Measurements from ENCODE around the gene TEAD3.
"Not testable (repeated sequence)": the region's sequence is repeated elsewhere in the genome, so short reads cannot be mapped to it uniquely, and the experiment has no call there.

TEAD3 gene

GRCh38 chr6:35496841-35497570 lies at the start of gene TEAD3:
Gene TEAD3, minus strand, starts transcription at chr6:35497079.
- no peak for DNase-seq

- DNase-seq: no peak
These were observed 48.0 kb upstream of the TEAD3 start for GRCh38 chr6:35544769-35545361.

GRCh38 chr6:35543459-35544193 lies 46.7 kb upstream of the TEAD3 start:
- no peak for DNase-seq

- no peak for DNase-seq
These were observed 45.0 kb upstream of the TEAD3 start for GRCh38 chr6:35541836-35542235.

- DNase-seq: no peak
These were observed 42.3 kb upstream of the TEAD3 start for GRCh38 chr6:35539223-35539622.

- DNase-seq: not testable (repeated sequence)
These were observed 39.0 kb upstream of the TEAD3 start for GRCh38 chr6:35535847-35536246.

GRCh38 chr6:35534407-35535170 lies 37.7 kb upstream of the TEAD3 start:
- no peak for DNase-seq

- DNase-seq: no peak
These were observed 37.1 kb upstream of the TEAD3 start for GRCh38 chr6:35533981-35534380.

- no peak for DNase-seq
These were observed 35.2 kb upstream of the TEAD3 start for GRCh38 chr6:35532126-35532525.

- no peak for DNase-seq
These were observed 27.6 kb upstream of the TEAD3 start for GRCh38 chr6:35524380-35525020.

- peak; percentile 33 for DNase-seq
These were observed 26.1 kb upstream of the TEAD3 start for GRCh38 chr6:35522660-35523658.

- no peak for DNase-seq
These were observed 25.3 kb upstream of the TEAD3 start for GRCh38 chr6:35522151-35522550.

- DNase-seq: no peak
These were observed 24.4 kb upstream of the TEAD3 start for GRCh38 chr6:35521235-35521634.

- DNase-seq: no peak
These were observed 22.6 kb upstream of the TEAD3 start for GRCh38 chr6:35519313-35520015.

- no peak for DNase-seq
These were observed 21.9 kb upstream of the TEAD3 start for GRCh38 chr6:35518566-35519312.

GRCh38 chr6:35517978-35518377 lies 21.1 kb upstream of the TEAD3 start:
- not testable (repeated sequence) for DNase-seq

- no peak for DNase-seq
These were observed 19.8 kb upstream of the TEAD3 start for GRCh38 chr6:35516712-35517111.

- not testable (repeated sequence) for DNase-seq
These were observed 19.1 kb upstream of the TEAD3 start for GRCh38 chr6:35515939-35516338.

GRCh38 chr6:35514587-35514986 lies 17.7 kb upstream of the TEAD3 start:
- no peak for DNase-seq

GRCh38 chr6:35512740-35513139 lies 15.9 kb upstream of the TEAD3 start, which contains the start of gene TULP1:
Gene TULP1, minus strand, starts transcription at chr6:35512896. Its CDS starts 38 bp downstream, at chr6:35512858.
- no peak for DNase-seq

Measured in NCI-H774 (cell line).